Limb (tissue), 2 donors: ENCODE measurements around the gene ODC1.
A peak's percentile ranks its signal among the peaks of the same experiment; 100 is the strongest.
"Not testable (repeated sequence)": the region's sequence is repeated elsewhere in the genome, so short reads cannot be mapped to it uniquely, and the experiment has no call there.

Experiments used
- DNase-seq, 2 donors: peaks; one replicate each; pipeline ENCODE4 v3.0.0-alpha.2; 2016; ENCODE audit errors: extremely low spot score in 2 of 2

ODC1 gene

GRCh38 chr2:10453905-10454298, 5.8 kb upstream of the ODC1 start:
- no peak for DNase-seq

GRCh38 chr2:10452956-10453904, 5.1 kb upstream of the ODC1 start:
- DNase-seq = no peak

DNA sequence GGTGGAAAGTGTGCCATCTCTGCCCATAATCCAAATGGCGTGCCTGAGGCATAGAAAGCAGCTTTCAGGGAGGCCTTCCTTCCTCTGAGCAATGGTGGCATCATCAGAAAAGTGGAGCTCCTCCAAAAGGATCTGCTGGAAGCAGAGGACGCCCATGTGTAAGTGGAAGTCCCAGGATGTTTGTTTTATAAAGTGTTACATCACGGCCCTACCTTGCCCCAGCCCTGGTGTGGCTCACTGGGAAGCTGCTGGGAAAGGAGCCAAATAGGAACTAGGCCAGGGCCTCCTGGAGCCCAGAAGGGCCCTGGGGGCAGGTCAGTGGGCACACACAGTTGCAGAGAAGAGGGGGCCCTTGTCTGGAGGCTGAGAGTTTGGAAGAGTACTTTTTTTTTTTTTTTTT, 4.2 kb upstream of the ODC1 start:
- no peak for DNase-seq

GRCh38 chr2:10451819-10452218, 3.7 kb upstream of the ODC1 start:
- no peak for DNase-seq

- DNase-seq = no peak
Observed at GRCh38 chr2:10449838-10450691, 1.9 kb upstream of the ODC1 start.

GRCh38 chr2:10449486-10449831, 1.3 kb upstream of the ODC1 start:
- no peak for DNase-seq

DNA sequence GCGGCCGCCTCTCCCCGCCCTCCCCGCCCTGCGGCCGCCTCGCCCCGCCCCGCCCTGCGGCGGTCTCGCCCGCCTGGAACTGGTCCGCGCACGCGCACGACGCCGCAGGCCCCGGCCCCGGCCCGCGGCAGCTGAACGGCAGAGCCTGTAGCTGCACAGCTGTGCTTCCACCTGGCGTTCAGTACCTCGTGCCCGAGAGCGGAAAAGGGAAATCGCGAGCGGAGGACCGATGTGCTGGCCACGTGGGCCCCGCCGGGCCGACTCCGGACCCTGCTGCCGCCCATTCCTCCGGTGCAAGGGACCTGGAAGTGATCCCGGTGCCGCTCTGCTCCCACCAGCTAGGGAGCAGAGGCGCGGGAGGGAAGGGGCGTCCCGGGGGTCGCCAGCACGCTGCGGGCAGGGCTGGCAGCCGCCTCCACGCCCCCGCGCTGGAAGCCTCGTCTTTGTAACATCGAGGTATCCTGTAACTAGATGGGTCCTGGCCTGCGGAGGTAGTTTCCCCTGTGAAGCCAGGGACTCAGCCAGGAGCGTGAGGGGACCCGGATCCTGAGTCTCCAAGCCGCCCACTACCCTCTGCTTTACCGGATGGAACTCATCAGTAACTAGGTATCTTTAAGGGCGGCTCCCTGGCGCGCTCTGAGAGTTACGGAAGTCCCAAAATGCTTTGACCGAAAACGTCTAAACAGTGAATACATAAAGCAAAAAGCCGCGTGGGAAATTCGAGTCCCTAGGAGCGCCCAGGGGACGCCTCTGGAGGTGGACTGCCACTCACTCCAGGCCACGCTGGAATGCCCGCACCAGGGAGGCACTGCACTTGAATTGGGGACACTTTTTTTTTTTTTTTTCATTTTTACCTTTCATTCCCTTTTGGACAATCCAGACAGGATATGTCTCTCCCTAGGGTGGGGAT, 704 bp upstream of the ODC1 start:
- peak in 1 of 2 donors; percentile 94 for DNase-seq

GRCh38 chr2:10447300-10447894, 730 bp downstream of the ODC1 start:
- peak; percentile 42 to 76 for DNase-seq

- no peak for DNase-seq
Observed at GRCh38 chr2:10446631-10447030, 1.5 kb downstream of the ODC1 start.

DNA sequence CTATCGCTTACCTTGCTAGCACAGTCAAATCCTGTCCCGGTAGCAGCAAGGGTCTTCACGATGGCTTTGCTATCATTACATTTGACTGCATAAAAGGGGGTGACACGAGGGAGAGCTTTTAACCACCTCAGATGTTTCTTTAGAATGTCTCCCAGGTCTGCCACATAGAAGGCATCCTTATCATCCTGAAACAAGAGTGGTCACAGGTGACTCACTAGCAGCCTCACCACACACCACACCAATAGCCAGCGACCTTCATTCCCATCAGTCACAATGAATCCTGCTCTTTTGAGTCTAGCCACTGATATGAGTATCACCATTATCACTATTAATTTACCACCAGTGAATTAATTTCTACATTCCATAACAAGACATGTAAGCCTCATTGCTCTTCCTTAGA, 3.7 kb downstream of the ODC1 start:
- no peak for DNase-seq

DNA sequence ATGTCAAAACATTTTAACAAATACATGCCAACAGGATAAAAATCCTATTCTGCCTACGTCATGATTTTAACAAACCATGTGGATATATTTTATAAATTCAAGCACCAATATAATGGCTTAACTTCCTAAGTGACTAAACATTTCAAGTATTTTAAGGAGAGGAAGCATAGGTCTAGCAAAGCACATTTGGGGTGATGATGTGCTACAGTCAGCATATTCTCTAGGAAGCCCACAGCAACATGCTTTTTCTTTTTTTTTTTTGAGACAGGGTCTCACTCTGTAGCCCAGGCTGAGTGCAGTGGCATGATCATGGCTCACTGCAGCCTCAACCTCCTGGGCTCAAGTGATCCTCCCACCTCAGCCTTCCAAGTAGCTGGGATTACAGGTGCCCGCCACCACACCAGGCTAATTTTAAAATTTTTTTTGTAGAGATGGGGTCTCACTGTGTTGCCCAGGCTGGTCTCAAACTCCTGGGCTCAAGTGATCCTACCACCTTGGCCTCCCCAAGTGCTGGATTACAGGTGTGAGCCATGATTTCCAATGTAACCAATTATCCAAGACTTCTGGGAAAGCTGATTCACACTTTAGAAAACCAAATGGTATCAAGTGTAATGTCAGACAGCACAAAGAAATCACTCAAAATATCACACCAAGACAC, 5.5 kb downstream of the ODC1 start:
- DNase-seq = not testable (repeated sequence)

- DNase-seq = no peak
Observed at GRCh38 chr2:10441948-10442347, 6.2 kb downstream of the ODC1 start.

- no peak for DNase-seq
Observed at GRCh38 chr2:10440736-10441135, 7.4 kb downstream of the ODC1 start.

- no peak for DNase-seq
Observed at GRCh38 chr2:10439971-10440370, 8.2 kb downstream of the ODC1 start.

DNA sequence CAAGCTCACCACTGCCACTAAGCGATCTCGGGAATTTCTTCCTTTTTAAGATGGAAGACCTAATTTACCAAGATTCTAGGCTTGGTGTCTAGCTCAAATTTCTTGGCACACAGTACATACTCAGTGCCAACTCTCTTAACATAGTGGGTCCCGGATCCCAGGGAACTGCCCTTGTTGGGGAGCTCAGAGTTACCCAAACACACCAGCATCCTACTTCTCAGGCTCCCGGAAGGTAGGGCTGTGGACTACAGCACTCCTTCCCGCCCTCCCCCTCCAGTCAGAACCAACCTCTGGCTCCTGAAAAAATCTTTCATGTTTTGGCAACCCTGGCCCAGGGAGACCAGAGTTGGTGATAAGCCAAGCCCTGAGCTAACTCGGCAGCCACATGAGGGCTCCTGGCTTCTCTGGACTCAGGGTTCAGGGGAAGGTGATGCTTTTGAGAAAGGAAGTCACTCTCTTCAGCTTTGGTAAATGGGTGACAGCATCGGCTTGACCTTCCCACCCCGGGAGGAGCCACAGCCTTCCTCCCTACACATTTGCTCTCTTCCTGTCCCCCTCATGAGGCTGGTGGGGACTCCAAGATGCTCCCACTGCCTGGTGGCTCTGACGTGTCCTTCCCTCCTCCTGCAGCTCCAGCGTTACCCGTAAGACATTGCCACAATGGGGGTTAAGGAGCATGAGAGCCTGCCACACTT, 8.8 kb downstream of the ODC1 start:
- no peak for DNase-seq

DNA sequence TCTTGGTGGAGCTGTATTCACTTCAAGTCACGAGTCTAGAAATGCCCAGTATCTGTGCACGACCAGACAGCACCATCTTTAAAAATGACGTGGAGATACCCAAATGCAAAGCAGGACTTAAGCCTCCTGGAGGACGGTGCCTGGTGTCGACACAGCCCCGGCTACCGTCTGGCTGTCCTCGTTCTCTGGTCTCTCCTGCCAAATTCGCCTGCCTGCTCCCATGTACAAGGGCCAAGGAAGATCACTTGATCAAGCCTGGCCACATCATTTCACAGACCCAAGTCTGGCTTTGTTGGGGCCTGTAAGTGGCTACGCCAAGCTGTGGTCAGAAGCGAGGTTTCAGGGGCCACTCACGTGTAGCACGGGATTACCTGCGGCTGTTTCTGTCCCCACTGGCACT, 9.4 kb downstream of the ODC1 start:
- DNase-seq = no peak

GRCh38 chr2:10437806-10438205, 10.3 kb downstream of the ODC1 start:
- DNase-seq = no peak

- DNase-seq = no peak
Observed at GRCh38 chr2:10436583-10437110, 11.5 kb downstream of the ODC1 start.

DNA sequence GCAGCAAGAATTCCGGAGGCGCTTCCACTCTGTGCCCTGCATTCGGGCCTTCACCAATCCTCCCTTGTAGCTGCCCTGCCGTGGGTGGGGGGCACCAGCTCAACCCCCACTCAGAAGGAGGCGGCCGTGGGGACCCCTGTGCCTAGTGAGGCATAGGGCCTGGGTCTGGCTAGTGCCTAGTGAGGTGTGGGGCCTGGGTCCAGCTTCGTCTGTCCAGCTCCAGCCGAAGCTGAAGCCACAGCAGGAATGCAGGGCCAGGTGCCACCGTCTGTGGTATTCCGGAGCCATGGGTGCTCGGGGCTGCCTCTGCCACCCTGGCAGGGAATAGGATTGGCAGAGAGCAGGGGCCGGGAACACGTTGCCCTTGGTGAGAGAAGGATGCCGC, 12.3 kb downstream of the ODC1 start:
- DNase-seq = no peak
